Amniotic epithelial cell (primary cell): ENCODE measurements around the gene MRNIP.
"Not testable (repeated sequence)": the region's sequence is repeated elsewhere in the genome, so short reads cannot be mapped to it uniquely, and the experiment has no call there.

Experiments
- DNase-seq: peaks from one replicate; pipeline ENCODE4 v3.0.0-alpha.2; 2010; ENCODE audit warnings: low read depth

MRNIP gene

GRCh38 chr5:179839328-179840256, 19.0 kb downstream of the MRNIP start:
- DNase-seq, result peak; percentile 43

DNA sequence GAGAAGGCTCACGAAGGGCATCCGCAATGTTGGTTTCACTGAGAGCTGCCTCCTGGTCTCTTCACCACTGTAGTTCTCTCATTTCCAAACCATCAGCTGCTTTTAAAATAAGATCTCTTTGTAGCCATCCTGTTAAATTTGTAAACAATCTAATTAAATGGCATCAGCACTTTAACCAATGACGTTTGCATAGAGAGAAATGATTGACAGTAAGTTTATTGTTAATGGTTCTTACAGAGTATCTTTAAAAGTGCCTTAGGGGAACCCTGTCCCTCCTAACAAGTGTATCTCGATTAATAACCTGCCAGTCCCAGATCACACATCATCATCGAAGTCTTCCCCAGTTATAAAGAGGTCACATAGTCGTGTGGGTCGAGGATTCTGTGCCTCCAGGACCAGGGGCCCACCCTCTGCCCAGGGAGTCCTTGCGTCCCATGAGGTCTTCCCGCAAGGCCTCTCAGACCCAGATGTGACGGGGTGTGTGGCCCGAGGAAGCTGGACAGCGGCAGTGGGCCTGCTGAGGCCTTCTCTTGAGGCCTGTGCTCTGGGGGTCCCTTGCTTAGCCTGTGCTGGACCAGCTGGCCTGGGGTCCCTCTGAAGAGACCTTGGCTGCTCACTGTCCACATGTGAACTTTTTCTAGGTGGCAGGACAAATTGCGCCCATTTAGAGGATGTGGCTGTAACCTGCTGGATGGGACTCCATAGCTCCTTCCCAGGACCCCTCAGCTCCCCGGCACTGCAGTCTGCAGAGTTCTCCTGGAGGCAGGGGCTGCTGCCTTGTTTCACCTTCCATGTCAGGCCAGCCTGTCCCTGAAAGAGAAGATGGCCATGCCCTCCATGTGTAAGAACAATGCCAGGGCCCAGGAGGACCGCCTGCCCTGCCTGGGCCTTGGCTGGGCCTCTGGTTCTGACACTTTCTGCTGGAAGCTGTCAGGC, 21.3 kb downstream of the MRNIP start:
- no peak for DNase-seq

DNA sequence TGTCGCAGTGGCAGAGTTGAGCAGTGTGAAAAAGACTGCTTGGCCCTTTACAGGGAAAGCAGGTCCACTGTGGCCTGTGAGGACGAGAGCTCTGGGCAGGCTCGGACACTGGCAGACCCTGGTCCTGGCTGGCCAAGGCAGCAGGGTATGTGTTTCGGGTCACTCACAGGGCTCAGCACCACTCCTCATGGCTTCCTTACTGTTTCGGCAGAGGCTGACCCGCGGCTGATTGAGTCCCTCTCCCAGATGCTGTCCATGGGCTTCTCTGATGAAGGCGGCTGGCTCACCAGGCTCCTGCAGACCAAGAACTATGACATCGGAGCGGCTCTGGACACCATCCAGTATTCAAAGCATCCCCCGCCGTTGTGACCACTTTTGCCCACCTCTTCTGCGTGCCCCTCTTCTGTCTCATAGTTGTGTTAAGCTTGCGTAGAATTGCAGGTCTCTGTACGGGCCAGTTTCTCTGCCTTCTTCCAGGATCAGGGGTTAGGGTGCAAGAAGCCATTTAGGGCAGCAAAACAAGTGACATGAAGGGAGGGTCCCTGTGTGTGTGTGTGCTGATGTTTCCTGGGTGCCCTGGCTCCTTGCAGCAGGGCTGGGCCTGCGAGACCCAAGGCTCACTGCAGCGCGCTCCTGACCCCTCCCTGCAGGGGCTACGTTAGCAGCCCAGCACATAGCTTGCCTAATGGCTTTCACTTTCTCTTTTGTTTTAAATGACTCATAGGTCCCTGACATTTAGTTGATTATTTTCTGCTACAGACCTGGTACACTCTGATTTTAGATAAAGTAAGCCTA, 22.2 kb downstream of the MRNIP start:
- peak; percentile 59 for DNase-seq

DNA sequence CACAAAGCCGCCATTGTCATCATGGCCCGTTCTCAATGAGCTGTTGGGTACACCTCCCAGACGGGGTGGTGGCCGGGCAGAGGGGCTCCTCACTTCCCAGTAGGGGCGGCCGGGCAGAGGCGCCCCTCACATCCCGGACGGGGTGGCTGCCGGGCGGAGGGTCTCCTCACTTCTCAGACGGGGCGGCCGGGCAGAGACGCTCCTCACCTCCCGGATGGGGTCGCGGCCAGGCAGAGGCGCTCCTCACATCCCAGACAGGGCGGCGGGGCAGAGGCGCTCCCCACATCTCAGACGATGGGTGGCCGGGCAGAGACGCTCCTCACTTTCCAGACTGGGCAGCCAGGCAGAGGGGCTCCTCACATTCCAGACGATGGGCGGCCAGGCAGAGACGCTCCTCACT, 23.7 kb downstream of the MRNIP start:
- not testable (repeated sequence) for DNase-seq

- no peak for DNase-seq
These were observed 24.5 kb downstream of the MRNIP start for GRCh38 chr5:179834120-179834519.

- no peak for DNase-seq
These were observed 24.9 kb downstream of the MRNIP start for GRCh38 chr5:179833709-179834070.

DNA sequence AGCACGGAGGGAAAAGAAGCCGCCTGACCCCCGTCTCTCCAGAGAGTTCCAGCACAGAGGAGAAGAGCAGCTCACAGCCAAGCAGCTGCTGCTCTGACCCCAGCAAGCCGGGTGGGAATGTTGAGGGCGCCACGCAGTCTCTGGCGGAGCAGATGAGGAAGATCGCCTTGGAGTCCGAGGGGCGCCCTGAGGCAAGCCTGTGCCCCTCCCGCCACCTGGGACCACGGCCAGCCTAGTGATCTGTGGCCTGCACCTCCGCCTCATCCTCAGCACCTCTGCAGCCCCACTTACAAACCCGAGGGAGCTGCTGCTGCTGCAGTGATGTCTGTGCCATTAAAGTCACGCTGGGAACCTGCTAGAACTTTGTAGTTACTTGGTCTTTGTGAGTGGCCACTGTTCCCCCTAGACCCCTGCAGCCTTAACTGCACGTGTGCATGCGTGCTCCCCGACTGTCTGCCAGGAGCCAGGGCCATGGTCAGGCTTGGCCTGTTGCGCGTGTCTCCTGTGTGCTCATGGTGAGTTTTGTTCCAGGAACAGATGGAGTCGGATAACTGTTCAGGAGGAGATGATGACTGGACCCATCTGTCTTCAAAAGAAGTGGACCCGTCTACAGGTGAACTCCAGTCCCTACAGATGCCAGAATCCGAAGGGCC, 25.4 kb downstream of the MRNIP start:
- no peak for DNase-seq

DNA sequence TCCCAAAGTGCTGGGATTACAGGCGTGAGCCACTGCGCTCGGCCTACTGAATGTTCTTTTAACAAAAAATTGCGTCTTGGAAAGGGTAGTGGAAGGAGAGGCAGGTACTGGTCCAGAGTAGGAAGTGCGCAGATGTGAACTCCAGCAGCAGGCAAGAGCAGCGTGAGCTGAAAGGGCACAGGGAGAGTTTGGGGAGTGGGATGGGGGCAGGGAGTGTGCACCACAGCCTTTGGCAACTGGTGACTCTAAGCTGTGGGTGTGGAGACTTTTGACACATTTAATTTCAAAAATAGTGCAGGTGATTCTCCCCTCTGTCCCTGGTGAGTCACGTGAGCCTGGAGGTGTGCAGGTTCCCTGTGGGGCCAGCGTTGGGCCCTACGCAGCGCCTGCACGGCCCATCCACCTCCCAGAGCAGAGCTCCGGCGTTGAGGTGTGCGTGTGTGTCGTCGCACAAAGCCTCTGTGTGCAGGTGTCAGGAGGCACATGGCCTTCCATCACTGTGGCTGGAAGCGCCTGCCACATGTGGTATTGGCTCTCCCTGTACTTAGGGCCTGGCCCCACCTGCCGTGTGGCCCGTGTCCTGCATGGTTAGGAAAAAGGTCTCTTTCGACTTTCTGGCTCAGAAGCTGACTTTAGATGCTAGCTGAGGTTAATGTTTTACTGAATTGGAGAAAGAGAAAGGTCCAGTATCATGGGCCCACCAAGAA, 26.4 kb downstream of the MRNIP start:
- DNase-seq, result no peak

DNA sequence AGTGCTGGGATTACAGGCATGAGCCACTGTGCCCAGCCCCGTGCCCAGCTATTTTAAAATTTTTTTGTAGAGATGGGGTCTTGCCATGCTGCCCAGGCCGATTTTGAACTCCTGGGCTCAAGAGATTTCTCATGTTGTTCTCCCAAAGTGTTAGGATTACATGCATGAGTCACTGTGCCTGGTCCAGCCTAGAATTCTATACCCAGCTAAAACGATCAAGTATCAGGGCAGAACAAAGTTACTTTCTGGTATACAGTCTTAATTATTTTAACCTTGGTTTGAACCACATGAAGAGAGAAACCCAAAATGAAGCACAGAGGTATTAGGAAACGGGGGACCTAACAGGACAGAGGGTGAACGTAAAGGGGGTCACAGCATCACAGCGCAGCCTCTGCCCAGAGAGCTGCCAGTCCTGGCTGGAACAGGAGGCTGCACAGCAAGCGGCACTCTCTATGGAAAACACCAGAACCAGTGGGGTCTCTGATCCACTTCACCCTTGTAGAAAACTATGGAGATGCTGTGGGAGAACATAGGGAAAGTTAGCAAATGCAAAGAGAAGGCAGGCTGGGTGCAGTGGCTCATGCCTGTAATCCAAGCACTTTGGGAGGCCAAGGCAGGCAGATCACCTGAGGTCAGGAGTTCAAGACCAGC, 27.7 kb downstream of the MRNIP start:
- no peak for DNase-seq

DNA sequence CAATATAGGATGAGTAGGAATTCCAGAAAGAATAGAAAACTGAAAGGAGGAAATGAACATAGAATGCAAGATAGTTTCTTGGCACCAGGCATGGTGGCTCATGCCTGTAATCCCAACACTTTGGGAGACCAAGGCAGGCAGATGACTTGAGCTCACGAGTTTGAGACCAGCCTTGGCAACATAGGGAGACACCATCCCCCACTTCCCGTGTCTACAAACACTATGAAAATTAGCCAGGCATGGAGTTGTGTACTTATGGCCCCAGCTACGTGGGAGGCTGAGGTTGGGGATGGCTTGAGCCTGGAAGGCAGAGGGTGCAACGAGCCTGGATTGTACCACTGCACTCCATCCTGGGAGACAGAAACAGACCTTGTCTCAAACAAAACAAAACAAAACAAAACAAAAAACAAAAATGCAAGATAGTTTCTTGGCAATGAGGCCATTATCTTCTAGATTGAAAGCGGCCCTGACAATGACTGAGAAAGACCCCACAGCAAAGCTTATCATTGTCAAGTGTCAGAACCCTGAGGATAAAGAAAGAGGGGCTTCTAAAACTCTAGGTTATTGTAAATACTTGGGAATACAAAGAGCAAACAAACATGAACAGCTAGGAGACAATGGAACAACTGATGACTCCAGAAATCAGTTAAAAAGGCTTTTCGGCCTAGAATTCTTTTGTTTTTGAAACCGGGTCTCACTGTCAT, 28.7 kb downstream of the MRNIP start:
- DNase-seq, result no peak

- DNase-seq, result no peak
These were observed 29.7 kb downstream of the MRNIP start for GRCh38 chr5:179828756-179829421.

DNA sequence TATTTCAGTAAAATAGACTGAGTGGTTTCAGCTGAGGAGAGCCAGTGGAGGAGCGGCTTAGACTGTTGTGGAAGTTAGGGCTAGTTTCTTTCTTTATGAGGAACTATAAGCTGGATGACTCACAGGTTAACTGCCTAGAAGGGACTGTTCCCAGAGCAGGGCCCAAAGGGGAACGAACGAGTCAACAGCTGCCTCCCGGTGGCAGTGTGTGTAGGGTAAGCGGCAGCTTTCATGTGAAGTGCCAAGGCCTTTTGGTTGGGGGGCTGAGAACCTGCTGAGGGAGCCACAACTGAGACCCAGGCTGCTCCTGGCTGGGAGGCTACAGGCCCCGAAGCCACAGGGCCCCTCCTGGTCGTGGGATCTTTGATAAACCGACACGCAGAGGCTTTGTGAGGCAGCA, 30.9 kb downstream of the MRNIP start:
- DNase-seq, result peak; percentile 78

- no peak for DNase-seq
These were observed 32.9 kb downstream of the MRNIP start for GRCh38 chr5:179825655-179826182.

GRCh38 chr5:179824745-179825112, 33.9 kb downstream of the MRNIP start:
- DNase-seq, result no peak

DNA sequence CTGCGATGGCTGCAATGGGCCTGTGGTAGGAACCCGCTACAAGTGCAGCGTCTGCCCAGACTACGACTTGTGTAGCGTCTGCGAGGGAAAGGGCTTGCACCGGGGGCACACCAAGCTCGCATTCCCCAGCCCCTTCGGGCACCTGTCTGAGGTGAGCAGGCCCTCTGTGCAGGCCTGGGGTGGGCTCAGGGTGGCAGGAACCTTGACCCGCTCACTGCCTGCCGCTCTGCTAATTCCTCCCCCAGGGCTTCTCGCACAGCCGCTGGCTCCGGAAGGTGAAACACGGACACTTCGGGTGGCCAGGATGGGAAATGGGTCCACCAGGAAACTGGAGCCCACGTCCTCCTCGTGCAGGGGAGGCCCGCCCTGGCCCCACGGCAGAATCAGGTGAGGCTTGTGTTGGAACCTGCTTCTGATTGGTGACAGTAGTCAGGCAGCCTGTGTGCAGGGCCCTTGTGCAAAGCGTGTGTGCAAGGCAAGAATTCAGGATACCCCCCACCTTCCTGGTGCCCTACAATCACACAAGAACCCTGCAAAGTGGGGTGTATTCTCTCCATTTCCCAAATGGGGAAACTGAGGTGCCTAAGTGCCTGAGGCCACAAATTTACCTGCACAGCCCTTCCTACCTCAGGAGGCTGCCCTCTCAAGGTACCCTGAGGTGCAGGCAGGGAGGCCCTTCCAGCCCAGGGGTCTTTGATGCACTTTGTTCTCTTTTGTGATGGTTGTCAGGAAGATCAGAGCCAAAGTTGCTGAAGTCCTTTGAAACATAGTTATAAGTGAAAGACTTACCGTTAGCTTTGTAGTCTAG, 34.5 kb downstream of the MRNIP start:
- no peak for DNase-seq

- no peak for DNase-seq
These were observed 36.1 kb downstream of the MRNIP start for GRCh38 chr5:179822444-179822990.

DNA sequence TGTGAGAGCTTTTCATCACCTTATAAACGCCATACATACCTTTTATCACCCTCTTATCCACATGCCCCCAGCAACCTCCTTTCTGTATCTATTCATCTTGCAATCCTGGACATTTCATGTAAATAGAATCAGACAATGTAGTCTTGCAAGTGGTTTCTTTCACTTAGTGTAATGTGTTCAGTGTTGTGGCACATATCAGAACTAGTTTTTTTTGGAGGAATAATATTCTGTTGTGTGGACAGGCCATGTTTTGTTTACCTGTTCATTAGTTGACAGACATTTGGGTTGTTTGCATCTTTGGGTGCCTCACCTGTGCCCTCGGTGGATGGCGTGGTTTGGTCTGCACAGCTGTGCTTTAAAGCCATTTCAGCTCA, 36.6 kb downstream of the MRNIP start:
- no peak for DNase-seq
